NCI-H226 (cell line): Measurements from ENCODE around the gene KERA.
"Not testable (repeated sequence)": the region's sequence is repeated elsewhere in the genome, so short reads cannot be mapped to it uniquely, and the experiment has no call there.

Experiments used
- DNase-seq: peaks from one replicate; pipeline ENCODE4 v3.0.0-alpha.2; 2015

KERA gene

GRCh38 chr12:91057368-91058165 is at the start of gene KERA:
Gene KERA (minus strand): TSS chr12:91058024. CDS start chr12:91056281, 1,743 bp downstream.
- no peak for DNase-seq

GRCh38 chr12:91106283-91106682 is 48.5 kb upstream of the KERA start:
- DNase-seq = no peak

- DNase-seq = no peak
These were observed 48.0 kb upstream of the KERA start for GRCh38 chr12:91105807-91106206.

GRCh38 chr12:91104812-91105466 is 47.1 kb upstream of the KERA start:
- DNase-seq = no peak

- no peak for DNase-seq
These were observed 45.8 kb upstream of the KERA start for GRCh38 chr12:91103624-91104023.

GRCh38 chr12:91103101-91103500 is 45.3 kb upstream of the KERA start:
- peak; percentile 45 for DNase-seq

GRCh38 chr12:91100906-91101305 is 43.1 kb upstream of the KERA start:
- no peak for DNase-seq

GRCh38 chr12:91099836-91100235 is 42.0 kb upstream of the KERA start:
- DNase-seq = no peak

GRCh38 chr12:91099341-91099740 is 41.5 kb upstream of the KERA start:
- DNase-seq = no peak

- DNase-seq = peak; percentile 81
These were observed 41.1 kb upstream of the KERA start for GRCh38 chr12:91098941-91099340.

- DNase-seq = no peak
These were observed 40.6 kb upstream of the KERA start for GRCh38 chr12:91098461-91098860.

GRCh38 chr12:91094957-91095356 is 37.1 kb upstream of the KERA start:
- DNase-seq = no peak

GRCh38 chr12:91094032-91094662 is 36.3 kb upstream of the KERA start:
- DNase-seq = no peak

- DNase-seq = no peak
These were observed 35.5 kb upstream of the KERA start for GRCh38 chr12:91093341-91093740.

- no peak for DNase-seq
These were observed 34.3 kb upstream of the KERA start for GRCh38 chr12:91091916-91092715.

GRCh38 chr12:91089953-91090352 is 32.1 kb upstream of the KERA start:
- DNase-seq = not testable (repeated sequence)

GRCh38 chr12:91080041-91080440 is 22.2 kb upstream of the KERA start:
- no peak for DNase-seq

- peak; percentile 78 for DNase-seq
These were observed 20.7 kb upstream of the KERA start for GRCh38 chr12:91078501-91078900.

GRCh38 chr12:91077228-91077954 is 19.6 kb upstream of the KERA start:
- no peak for DNase-seq

- no peak for DNase-seq
These were observed 17.0 kb upstream of the KERA start for GRCh38 chr12:91074851-91075250.

GRCh38 chr12:91074154-91074709 is 16.4 kb upstream of the KERA start:
- DNase-seq = no peak

GRCh38 chr12:91073426-91073825 is 15.6 kb upstream of the KERA start:
- no peak for DNase-seq
